NCI-H1105 (cell line): Measurements from ENCODE around the gene HIF1A.
"Not testable (repeated sequence)": the region's sequence is repeated elsewhere in the genome, so short reads cannot be mapped to it uniquely, and the experiment has no call there.

Source experiments
- DNase-seq: peaks from one replicate; lab custom pipeline; 2025; lab: John Stamatoyannopoulos, UW

Gene HIF1A

DNA sequence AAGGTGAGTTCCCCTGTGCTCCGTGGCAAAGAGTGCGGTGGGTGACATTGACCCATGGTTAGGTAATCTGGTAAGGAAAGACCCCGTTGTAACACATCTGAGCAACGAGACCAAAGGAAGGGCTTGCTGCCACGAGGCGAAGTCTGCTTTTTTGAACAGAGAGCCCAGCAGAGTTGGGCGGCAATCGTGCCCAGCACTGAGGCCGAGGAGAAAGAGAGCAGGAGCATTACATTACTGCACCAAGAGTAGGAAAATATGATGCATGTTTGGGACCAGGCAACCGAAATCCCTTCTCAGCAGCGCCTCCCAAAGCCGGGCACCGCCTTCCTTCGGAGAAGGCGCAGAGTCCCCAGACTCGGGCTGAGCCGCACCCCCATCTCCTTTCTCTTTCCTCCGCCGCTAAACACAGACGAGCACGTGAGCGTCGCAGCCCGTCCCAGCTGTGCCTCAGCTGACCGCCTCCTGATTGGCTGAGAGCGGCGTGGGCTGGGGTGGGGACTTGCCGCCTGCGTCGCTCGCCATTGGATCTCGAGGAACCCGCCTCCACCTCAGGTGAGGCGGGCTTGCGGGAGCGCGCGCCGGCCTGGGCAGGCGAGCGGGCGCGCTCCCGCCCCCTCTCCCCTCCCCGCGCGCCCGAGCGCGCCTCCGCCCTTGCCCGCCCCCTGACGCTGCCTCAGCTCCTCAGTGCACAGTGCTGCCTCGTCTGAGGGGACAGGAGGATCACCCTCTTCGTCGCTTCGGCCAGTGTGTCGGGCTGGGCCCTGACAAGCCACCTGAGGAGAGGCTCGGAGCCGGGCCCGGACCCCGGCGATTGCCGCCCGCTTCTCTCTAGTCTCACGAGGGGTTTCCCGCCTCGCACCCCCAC lies at the start of gene HIF1A:
HIF1A (plus strand) TSS at position 684 of the 865 bp plus-strand sequence. CDS start 292 bp downstream, outside the sequence.
- peak; percentile 99 for DNase-seq

DNA sequence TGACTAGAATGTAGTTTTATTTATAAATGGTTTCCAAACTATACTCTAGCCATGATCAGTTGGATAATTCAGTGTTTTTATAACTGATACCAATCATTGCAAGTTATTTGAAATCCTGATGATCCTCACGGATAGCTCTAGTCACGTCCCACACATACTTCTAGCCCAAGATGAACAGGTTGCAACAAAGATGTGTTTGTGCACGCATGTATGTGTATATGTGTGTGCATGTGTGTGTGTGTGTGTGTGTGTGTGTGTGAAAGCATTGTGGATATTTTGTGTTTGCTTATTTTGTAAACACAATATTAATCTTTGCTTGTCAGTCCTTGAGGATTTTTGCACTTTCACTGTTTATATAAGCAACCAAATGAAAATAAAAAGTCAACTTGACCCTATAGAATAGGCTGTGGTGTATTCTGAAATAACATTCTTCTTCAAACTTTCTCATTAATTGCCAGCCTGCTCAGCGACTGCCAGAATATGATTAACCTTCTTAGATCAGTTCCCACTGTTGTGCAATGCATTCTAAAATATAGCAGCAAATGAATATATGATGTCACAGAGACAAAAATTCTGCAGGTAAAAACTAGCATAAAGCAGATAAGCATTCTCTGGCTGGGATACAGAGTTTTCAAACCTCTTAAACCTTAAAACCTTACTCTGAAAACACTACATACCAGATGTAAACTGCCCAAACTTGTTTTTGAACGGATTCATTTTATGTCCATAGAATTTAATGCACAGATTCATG lies 48.8 kb upstream of the HIF1A start:
- no peak for DNase-seq

DNA sequence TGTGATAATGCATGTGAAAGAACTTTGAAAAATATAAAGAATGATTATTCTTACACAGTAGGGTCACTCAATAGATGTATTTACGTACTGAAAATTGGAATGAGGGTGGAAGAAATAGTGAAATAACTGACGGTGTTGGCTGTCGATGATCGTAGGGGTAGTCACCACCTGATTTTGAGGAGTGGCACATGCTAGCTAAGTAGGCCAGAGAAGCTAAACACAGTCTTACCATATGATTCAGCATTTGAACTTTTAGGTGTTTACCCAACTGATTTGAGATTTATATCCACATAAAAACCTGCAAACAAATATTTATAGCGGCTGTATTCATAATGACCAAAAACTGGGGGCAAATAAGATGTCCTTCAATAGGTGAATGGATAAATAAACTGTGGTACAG lies 47.6 kb upstream of the HIF1A start:
- DNase-seq = no peak

DNA sequence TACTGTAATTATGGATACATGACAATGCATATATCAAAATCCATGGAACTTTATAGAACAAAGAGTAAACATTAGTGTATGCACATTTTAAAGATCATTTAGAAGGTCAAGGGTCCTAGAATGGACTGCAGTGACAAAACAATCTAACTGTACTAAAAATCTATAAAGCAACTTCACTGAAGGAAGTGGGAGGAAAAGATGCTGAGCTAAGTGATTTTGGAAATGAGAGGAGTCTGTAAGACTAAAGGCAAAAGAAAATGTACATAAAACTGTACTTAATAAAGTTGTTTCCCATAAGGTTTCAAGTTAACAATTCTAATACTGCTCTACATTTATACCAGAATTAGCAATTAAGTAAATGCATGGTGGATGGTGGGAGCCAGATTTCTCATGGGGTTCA lies 46.9 kb upstream of the HIF1A start:
- DNase-seq = no peak

DNA sequence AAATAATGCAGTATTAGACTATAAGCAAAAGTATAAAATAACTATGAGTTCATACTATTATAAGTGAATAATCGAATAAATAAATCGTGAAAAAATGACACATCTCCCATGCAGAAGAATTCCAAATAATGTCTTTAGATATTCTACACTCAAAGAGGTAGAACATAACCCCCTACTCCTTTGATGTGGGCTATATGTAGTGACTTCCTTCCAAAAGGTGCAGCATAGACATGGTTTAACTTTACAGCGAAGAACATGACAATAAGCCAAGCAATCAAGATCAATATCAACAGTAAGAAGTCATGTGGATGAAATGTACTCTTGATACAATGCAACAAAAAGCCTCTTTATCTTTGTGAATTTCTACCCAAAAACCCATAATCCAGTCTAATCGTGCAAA lies 46.0 kb upstream of the HIF1A start:
- DNase-seq = no peak

DNA sequence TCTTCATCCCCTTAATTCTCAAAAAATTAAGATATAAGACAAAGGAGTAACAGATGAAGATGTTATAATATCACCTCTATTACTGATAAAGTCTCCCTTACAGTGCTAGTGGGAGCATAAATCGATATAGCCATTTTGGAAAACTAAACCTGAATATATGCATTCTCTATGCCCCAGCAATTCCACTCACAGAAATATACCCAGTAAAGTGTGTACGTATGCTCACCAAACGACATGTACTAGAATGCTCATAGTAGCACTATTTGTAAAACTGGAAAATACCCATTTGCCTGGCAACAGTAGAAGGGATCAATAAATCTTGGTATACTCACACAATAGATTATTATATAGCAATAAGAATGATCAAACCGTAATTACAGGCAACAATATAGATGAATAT lies 44.0 kb upstream of the HIF1A start:
- no peak for DNase-seq

DNA sequence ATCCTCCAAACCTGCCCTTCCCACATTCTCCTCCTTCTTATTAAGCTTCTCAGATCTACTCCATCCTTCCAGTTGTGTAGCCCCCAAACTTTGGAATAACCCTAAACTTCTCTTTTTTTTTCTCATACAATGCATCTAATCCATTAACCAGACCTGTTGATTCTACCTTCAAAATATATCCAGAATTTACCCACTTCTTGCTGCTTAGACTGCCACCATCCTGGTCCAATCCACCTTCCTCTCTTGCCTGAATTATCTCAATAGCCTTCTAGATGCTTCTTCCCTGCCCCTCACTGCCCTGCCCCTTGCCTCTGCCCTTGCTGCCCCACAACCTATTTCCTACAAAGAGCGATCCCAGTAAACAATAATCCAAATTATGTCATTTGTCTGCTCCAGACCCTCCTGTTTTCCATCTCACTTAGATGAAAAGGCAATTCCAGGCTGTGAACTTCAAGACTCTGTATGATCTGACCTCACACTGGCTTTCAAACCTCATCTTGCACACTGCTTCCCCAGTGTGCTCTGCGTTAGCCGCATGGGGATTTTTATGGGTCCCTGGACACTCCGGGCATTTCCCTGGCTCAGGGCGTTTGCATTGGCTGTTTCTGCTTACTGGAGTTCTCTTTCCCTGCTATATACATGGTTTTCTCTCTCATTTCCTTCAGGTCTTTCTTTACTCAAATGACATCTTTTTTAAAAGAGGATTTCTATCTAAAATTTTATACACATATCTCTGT lies 42.6 kb upstream of the HIF1A start:
- DNase-seq = no peak

DNA sequence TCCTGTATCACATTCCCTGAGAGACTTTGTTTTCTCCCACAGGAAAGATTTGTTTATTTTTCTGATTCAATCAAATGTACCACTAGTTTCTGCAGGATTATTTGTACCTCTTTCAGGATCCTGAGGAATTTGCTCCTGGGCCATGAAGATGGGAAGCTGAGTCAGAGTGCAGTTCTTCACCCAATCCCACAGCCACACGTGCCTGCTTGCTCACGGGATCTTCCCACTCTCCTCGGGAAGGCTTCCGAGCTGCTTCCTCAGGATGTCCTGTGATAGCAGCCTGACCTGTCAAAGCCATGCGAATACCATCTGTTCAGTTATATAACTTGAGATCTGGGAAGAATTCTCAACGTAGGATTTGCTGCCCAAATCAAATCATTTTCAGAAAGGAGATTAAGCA lies 41.8 kb upstream of the HIF1A start:
- no peak for DNase-seq

DNA sequence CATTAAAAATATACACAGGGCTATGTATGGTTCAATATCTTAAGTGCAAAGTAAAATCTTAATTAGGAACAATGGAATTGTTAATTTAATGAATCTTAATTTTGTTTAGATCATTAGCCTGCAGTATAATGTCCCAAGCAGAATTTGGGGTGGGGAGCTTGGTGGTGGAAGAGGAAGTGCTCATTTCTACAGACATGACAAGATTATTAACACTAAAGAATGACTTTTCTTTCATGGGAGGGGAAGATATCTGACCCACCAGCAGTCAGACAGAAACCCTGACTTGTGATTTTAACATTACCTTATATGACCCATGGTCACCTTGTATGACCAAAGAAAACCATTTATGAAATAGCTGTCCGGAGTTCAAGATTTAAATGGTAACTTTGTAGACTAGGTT lies 41.3 kb upstream of the HIF1A start:
- no peak for DNase-seq

DNA sequence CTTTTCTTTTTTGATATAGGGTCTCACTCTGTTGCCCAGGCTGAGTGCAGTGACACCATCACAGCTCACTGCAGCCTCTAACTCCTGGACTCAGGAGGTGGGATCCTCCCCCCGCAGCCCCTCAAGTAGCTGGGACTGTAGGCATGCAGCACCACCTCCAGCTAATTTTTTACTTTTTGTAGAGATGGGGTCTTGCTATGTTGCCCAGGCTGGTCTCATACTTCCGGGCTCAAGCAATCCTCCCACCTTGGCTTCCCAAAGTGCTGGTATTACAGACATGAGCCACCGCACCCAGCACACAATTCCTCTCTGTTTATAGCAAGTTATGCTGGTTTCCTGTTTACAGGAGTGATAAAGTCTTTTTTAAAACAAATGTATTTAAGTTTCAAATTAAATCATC lies 39.5 kb upstream of the HIF1A start:
- DNase-seq = no peak

DNA sequence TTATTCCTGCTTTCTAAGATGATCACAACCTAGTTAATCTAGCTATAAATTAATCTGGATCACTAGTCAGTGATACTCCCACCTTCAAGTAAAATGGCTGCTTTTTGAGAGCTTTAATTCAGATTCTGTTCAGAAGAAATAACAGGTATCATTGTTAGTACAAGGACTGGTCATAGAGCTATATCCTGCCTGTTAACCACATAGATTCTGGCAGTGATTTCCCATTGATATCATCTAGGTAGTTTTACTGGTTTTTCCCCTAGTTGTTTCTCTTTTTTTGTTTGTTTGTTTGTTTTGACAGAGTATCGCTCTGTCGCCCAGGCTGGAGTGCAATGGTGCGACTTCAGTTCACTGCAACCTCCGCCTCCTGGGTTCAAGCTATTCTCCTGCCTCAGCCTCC lies 39.0 kb upstream of the HIF1A start:
- DNase-seq = no peak

DNA sequence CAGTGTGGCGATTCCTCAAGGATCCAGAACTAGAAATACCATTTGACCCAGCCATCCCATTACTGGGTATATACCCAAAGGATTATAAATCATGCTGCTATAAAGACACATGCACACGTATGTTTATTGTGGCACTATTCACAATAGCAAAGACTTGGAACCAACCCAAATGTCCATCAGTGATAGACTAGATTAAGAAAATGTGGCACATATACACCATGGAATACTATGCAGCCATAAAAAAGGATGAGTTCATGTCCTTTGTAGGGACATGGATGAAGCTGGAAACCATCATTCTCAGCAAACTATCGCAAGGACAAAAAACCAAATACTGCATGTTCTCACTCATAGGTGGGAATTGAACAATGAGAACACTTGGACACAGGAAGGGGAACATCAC lies 37.2 kb upstream of the HIF1A start:
- DNase-seq = not testable (repeated sequence)

DNA sequence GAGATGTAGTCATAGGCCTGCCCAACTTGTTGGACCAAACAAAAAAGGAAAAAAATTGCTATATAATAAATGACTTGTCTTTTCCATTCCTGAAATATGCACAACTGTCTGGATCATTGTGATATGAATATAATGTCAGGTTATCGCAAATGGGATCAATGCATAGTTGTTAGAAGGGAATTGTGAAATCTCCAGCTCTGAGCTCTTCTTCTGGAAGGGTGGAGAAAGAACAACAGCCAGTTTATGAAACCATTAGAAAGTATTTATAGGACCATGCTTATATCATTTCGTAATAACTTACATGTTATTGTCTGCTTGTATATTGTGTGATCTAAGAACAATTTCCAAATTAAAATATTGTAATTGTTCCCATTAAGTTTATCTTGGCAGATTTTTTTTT lies 35.7 kb upstream of the HIF1A start:
- no peak for DNase-seq

DNA sequence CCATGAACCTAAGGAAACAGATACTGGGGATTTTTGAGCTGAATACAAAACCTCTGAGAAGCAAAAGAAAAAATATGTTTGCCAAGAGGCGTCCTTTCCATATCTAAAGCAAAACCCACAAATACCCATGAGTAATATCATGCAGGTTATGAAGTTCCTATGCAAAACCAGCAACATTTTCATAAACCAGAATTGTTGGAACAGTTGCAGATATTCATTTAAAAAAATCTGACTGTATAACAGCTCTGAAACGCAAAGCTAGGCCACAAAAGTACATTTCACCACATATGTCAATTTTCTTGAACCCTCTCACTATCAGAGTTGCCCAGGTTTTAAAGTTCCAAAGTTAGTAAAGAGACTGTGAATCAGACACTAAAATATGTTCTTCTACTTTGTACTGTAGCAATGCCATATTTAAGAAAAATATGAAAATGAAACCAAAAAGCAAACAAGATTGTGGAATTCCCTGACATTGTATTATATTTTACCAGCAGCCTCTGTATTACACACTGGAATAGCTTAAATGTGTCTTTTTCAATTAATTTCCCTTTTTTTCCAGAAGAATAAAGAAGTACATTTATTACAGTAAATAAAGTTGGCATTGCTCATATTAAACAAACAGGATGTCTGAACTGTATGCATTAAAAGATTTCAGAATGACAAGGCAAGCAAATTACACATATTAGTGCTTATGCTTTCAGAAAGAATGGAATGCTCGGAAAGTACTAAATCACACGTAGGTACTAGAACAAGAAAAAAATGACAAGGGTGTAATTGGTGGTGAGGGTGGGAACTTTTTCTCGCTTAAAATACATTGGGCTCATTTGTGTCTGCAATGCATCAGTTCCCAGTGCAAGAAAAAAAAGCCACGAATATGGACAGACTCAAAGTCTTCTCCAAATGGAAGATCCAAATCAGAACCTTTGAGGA lies 33.6 kb upstream of the HIF1A start:
- DNase-seq = no peak

DNA sequence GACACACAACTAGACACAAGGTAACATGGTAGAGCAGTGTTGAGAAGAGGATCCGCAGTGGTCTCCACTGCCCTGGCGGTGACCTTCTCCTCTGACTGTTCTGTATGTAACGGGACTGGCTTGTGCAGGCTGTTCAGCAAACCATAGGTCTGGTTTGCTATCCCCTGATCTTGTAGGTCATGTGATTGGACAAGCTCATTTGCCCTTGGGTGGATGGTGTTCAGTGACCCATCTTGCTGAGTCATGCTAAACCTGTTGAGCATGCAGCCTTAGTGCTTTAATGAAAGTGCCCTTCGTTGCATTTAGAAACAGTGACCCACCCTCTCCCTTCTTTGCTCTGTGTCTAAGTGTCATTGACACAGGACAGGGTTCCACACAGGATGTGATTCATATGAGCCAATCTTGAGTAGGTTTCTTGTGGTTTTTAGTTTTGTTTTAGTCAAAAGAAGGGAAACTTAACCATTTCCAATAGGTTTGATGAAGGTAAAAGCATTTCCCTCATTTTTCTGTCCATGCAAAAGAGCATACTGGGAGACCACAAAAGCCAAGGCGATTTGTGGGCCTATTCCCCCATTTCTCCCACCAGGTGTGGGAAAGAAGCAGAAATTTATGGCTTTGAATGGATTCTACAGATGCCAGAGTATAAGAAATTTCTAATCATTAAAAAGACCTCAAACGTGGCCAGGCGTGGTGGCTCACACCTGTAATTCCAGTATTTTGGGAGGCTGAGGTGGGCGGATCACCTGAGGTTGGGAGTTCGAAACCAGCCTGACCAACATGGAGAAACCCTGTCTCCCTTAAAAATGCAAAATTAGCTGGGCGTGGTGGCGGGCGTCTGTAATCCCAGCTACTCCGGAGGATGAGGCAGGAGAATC lies 32.6 kb upstream of the HIF1A start:
- no peak for DNase-seq

DNA sequence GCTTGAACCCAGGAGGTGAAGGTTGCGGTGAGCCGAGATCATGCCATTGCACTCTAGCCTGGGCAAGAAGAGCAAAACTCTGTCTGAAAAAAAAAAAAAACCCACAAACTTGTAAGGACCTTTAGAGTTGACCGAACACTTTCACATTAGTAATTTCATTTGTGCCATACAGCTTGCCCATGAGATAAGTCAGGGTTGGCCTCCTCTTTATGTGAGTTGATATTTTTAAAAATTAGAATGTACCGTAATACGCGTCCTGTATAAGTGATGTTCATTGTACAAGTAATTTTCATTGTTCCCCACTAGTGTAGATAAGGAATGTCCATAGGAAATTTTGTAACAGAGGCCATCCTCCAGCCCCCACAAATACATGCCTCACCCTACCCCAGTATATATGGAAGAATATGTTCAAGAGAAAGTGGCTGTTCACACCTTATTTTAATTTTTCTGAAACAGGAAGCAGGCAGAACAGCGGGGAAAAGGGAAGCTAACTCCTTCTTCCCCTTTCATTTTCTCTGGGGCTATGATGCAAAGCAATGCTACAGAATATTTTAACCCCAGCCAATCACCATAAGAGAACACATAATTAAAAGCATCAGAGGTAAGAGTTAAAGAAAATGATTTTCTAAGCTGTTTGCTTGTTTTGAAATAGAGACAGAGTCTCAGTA lies 31.9 kb upstream of the HIF1A start:
- no peak for DNase-seq

DNA sequence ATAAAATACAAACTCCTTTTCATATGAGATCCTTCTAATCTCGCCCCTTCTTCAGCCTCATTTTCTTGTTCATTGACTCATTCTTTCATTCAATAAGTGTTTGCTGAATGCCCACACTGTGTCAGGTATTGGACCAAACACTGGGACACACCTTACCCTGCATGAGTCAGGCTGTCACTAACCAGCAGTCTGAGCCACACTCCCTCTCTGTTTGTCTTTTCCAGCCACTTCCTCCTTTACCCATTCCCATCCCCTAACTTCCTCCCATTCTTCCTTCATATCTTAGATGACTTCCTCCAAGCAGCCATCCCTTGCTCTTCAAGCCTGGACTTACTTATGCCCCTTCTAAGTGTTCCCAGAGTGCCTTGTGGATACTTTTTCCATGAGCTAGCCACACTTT lies 27.0 kb upstream of the HIF1A start:
- no peak for DNase-seq

DNA sequence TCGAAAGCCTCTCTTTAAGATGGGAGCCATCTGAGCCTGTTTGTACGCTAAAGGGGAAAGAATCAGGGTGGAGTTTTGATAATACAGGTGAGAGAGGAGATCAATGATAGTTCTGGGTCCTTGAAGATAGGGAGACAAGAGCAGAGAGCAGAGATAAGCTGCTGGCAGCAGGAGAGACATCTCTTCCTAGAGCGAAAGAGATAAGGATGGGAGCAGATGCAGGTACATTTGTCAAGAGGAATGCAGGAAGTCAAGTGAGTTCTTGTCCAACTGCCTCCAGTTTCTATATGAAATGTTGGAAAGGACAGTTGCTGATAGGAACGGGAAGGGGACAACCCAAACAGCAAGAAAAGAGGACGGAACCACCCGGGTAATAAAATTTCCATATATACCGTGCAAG lies 24.7 kb upstream of the HIF1A start:
- no peak for DNase-seq

DNA sequence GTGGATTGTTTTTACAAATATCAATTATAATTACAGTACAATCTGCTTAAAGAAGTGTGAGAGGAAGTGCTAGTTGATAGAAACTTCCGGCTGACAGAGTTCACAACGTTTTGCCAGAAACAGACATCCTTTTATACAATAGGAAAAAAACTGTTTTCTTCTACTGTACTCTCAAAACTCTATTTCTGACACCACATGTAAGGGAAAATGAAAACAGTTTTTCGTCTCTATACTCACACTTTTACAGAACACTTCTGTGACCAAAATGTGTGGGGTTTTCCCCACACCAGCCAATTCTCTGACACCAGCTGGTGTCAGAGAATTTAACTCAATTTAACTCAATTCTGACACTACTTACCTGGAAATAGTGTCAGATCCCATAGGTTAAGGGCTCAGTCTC lies 24.2 kb upstream of the HIF1A start:
- no peak for DNase-seq

DNA sequence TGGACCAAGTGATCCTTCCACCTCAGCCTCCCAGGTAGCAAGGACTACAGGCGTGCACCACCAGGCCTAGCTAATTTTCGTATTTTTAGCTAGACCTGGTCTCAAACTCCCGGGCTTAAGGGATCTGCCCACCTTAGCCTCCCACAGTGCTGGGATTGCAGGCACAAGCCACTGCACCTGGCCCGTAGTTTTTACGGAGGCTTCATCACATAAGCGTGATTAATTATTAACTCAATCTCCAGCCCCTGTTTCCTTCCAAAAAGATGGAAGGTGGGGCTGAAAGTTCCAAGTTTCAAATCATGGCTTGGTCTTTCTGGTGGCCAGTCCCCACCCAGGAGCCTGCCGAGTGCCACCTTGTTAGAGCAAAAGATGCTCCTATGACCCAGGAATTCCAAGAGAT lies 22.5 kb upstream of the HIF1A start:
- DNase-seq = no peak
